ENCODE data around the gene TECPR1. TPM values are rescaled to one million over a fixed set of nuclear protein-coding genes. Genes with fewer than 3 reads are reported as not detected.

TECPR1 gene
- total RNA-seq, 2 donors from 2014 or later: 19.7 to 28.3 TPM

DNA sequence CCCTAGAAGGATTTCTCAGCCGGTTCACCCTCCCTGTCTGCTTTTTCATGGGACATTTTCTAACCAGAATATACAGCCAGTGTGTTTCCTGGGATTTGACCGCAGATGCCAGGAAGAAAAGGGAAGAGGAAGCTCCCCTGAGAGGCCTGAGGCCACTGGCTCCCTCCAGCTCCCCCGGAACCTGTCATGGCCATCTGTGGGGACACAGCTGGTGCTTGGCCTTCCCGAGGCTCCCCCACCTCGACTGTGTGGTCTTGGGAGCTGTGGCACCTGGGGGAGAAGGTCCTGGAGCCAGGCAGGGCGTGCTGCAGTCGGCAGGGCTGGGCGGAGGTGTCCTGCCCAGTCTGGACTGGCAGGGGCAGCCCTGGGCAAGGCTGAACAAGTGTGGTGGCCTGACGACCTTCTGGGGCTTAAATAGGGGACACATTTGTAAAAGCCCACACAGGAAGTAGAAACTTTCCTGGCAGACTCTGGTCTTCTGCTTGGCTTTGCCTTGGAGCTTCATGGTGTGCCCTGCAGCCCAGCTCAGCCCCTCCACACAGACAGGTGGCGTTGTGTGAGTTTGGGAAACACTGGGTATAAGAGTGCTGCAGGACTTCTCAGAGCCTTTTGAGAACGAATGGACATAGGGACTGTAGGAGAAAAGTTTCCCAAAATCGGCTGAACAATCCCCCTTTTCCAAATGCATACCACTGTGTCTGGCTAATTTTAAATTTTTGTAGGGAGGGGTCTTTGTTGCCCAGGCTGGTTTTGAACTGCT lies 36.2 kb upstream of the TECPR1 start:
- H3K4me1 ChIP-seq: peaks cover 64% of the 10 kb centered on the region
- peak; percentile 40 to 75 (median 68) for DNase-seq
- intact Hi-C loops (cut with DNase I): no loop called here
- TF ChIP-seq, protein P1, sequence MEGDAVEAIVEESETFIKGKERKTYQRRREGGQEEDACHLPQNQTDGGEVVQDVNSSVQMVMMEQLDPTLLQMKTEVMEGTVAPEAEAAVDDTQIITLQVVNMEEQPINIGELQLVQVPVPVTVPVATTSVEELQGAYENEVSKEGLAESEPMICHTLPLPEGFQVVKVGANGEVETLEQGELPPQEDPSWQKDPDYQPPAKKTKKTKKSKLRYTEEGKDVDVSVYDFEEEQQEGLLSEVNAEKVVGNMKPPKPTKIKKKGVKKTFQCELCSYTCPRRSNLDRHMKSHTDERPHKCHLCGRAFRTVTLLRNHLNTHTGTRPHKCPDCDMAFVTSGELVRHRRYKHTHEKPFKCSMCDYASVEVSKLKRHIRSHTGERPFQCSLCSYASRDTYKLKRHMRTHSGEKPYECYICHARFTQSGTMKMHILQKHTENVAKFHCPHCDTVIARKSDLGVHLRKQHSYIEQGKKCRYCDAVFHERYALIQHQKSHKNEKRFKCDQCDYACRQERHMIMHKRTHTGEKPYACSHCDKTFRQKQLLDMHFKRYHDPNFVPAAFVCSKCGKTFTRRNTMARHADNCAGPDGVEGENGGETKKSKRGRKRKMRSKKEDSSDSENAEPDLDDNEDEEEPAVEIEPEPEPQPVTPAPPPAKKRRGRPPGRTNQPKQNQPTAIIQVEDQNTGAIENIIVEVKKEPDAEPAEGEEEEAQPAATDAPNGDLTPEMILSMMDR (IDR thresholded peaks at IDR 0.05): peak in 1 of 7 experiments; percentile 16
- TF ChIP-seq POLR2A (IDR thresholded peaks at IDR 0.05): no peak
- ATAC-seq: no peak
- WGBS, 2 donors: 34 to 44% methylated on average over 9 to 12 of the region's 12 CpGs
- no peak overlapping the region for H3K4me3 ChIP-seq
- no peaks in the 10 kb centered on the region for H3K27me3 ChIP-seq
- peaks cover 11 to 12% of the 10 kb centered on the region in 2 donors for H3K36me3 ChIP-seq (replicated peaks in 1 of 2; ENCODE audit: insufficient read depth in 1 of 2, low read depth in 2 of 2)
- peak overlapping the region; percentile 90 to 99 (median 96) for H3K27ac ChIP-seq
- no peaks in the 10 kb centered on the region for H3K9me3 ChIP-seq

DNA sequence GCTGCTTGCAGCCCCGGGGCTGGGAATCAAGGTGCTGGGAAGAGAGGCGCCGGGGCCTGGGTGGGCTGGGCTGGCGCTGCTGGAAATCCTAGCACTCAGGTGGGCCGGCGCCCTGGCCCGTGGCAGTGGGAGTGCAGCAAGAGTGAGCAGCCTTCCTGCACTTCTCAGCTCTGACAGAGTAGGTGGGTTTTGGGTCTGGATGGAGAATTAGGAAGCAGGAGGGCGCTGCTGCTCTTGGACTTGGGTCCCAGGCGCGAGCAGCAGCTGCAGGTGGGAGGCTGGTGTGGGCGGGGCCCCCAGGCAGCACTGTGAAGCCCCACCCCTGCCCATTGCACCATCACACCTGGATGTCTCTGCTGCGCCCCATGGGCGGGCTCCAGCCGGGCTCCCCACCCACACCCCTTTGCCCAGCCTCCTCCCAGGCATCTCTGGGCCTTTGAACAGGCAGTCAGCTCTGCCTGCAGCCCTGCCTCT lies 35.5 kb upstream of the TECPR1 start:
- Histone ChIP-seq H3K27ac (peak overlapping the region; percentile 90 to 99 (median 96)), H3K27me3 (no peaks in the 10 kb centered on the region), H3K4me1 (peaks cover 72% of the 10 kb centered on the region), H3K36me3 (replicated peaks in 1 of 2; ENCODE audit: insufficient read depth in 1 of 2, low read depth in 2 of 2) (peaks cover 8 to 9% of the 10 kb centered on the region in 2 donors), H3K9me3 (no peaks in the 10 kb centered on the region), H3K4me3 (no peak overlapping the region)
- DNase-seq (peak; percentile 62 to 85 (median 82)), ATAC-seq (peak; percentile 19)
- WGBS, 2 donors: 57% methylated on average over 14 of the region's 14 CpGs; no CpG with 5 or more reads in 1 of the 2 donors
- intact Hi-C loops (cut with DNase I): no loop called here
- TF ChIP-seq POLR2A (IDR thresholded peaks at IDR 0.05): no peak
- TF ChIP-seq, protein P1 (IDR thresholded peaks at IDR 0.05): no peak

DNA sequence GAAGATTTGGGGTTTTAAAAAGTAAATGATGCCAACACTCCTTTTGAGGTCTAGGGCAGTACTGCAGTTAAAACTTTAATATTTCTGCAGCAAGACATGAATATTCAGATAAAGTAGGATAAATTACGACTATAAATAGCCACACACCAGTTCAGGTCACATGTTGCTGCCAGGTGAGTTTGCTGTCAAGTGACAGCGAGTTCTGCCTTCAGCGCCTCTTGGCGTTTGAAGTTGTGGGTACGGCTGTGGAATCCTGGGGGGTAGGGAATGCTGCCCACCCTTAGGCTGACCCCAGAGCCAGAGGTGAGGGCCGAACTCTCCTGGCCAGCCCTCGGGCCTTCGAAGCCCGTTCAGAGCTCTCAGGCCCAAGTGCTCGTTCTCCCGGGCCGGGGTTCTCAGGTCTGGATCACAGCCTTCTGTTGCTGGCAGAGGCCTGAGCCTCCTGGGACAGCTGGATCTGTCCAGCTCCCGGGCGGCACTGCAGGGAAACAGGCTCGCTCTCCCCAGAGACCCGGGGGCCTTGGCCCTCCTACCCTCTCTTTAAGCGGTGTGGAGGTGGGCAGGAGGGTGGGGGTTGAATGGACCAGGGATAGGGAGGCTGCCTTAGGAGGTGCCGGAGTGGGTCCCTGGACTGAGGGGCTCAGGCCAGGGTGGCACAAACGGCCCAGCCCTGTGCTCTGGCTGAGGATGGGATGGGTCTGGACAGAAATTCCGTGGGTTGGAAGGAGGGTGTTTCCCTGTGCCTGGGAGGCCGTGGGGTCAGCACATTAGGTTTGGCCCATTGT lies 34.9 kb upstream of the TECPR1 start:
- 32 to 33% methylated on average over 8 to 21 of the region's 21 CpGs for WGBS, 2 donors

DNA sequence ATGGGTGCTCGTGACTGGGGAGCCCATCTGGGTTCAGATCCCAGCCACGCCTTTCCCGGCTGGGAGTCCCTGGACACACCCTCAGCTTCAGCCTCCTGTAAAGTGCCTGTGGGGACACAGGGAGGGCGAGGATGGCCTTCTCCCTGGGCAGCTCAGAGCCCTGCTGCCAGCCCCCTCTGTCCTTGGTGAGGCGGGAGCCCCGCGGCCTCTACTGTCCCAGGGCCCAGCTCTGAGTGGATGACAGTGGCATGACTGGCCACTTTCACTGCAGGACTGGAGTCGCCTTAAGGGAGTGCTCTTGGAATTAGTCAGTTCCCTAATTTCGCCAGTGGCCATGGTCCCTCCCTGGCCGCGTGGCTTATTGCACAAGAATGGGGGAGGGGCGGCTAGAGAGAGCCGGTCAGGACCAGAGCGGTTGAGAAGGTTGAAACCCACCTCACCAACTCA lies 34.1 kb upstream of the TECPR1 start:
- TF ChIP-seq POLR2A (IDR thresholded peaks at IDR 0.05): peak in 2 of 3 donors; percentile 27 to 42
- TF ChIP-seq, protein P1 (IDR thresholded peaks at IDR 0.05): no peak
- DNase-seq (peak; percentile 73 to 85 (median 82)), ATAC-seq (peak; percentile 9)
- Histone ChIP-seq H3K27ac (peak overlapping the region; percentile 90 to 99 (median 96)), H3K4me1 (peaks cover 73% of the 10 kb centered on the region), H3K36me3 (replicated peaks in 1 of 2; ENCODE audit: insufficient read depth in 1 of 2, low read depth in 2 of 2) (no peaks in the 10 kb centered on the region), H3K9me3 (no peaks in the 10 kb centered on the region), H3K4me3 (no peak overlapping the region), H3K27me3 (no peaks in the 10 kb centered on the region)
- WGBS, 2 donors: 23 to 28% methylated on average over 6 to 14 of the region's 14 CpGs
- intact Hi-C loops (cut with DNase I): no loop called here

More for the DNA sequence above, 34.9 kb upstream of the TECPR1 start:
- Histone ChIP-seq H3K4me3 (no peak overlapping the region), H3K27me3 (no peaks in the 10 kb centered on the region), H3K9me3 (no peaks in the 10 kb centered on the region), H3K27ac (peak overlapping the region; percentile 90 to 99 (median 96)), H3K4me1 (peaks cover 73% of the 10 kb centered on the region), H3K36me3 (replicated peaks in 1 of 2; ENCODE audit: insufficient read depth in 1 of 2, low read depth in 2 of 2) (peaks cover 3% of the 10 kb centered on the region in 2 donors)
- TF ChIP-seq, protein P1 (IDR thresholded peaks at IDR 0.05): peak in 1 of 7 experiments; percentile 9
- TF ChIP-seq POLR2A (IDR thresholded peaks at IDR 0.05): no peak
- peak; percentile 52 to 82 (median 68) for DNase-seq
- no peak for ATAC-seq
- intact Hi-C loops (cut with DNase I): no loop called here
